Dendritic cell treated with granulocyte-macrophage colony-stimulating factor and Interleukin-4, amounts not matched to agents 40 ng/mL and 50 ng/mL, for 4 days (primary cell): Measurements from ENCODE around the gene UVRAG.

ENCODE experiments used
- H3K27ac Mint-ChIP-seq: one replicate; pipeline ENCODE4 v1.8.0; 2022; ENCODE audit warnings: mild to moderate bottlenecking, mixed read lengths
- H3K27me3 Mint-ChIP-seq: one replicate; pipeline ENCODE4 v1.8.0; 2022; ENCODE audit warnings: mild to moderate bottlenecking, mixed read lengths
- H3K36me3 Mint-ChIP-seq: one replicate; pipeline ENCODE4 v1.8.0; 2022; ENCODE audit warnings: low read depth, mixed read lengths
- H3K4me1 Mint-ChIP-seq: one replicate; pipeline ENCODE4 v1.8.0; 2022; ENCODE audit warnings: low read depth, mixed read lengths
- H3K4me3 Mint-ChIP-seq: one replicate; pipeline ENCODE4 v1.8.0; 2022; ENCODE audit warnings: mild to moderate bottlenecking, moderate library complexity, mixed read lengths
- H3K9me3 Mint-ChIP-seq: one replicate; pipeline ENCODE4 v1.8.0; 2022; ENCODE audit warnings: mixed read lengths
- intact Hi-C: fragments of 100-400 bp; cut with micrococcal nuclease; formaldehyde crosslinking; loops from one replicate; pipeline ENCODE4 v1.15.0; 2022

Gene UVRAG

GRCh38 chr11:75792997-75793800 is 21.8 kb upstream of the UVRAG start:
- no peaks in the 10 kb centered on the region for H3K9me3 Mint-ChIP-seq
- intact Hi-C loops: no loop called here
- H3K4me3 Mint-ChIP-seq: no peak overlapping the region
- no peaks in the 10 kb centered on the region for H3K27me3 Mint-ChIP-seq
- H3K4me1 Mint-ChIP-seq: no peaks in the 10 kb centered on the region
- H3K27ac Mint-ChIP-seq: no peak overlapping the region
- peaks cover 19% of the 10 kb centered on the region for H3K36me3 Mint-ChIP-seq

DNA sequence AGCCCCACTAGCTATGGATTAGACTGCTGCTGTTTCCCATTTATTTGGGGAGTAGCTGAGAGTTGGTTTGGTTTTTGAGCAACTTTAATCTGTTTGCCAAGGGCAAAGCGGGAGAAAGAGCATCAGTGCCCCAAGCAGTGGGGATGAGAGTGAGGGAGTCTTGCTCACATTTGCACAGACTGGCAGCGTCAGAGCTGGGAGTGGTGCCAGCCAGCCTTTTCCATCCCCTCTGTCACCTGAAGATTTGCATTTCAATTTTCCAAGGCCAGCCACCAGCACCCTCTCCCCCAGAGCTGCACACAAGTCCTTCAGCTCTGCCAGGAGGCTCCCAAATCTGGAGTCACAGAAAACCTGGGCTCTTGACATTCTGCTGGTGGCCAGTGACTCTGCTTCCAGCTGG is 21.0 kb upstream of the UVRAG start:
- intact Hi-C loops: no loop called here
- H3K36me3 Mint-ChIP-seq: peaks cover 17% of the 10 kb centered on the region
- no peak overlapping the region for H3K4me3 Mint-ChIP-seq
- no peak overlapping the region for H3K27ac Mint-ChIP-seq
- no peaks in the 10 kb centered on the region for H3K9me3 Mint-ChIP-seq
- no peaks in the 10 kb centered on the region for H3K27me3 Mint-ChIP-seq
- no peaks in the 10 kb centered on the region for H3K4me1 Mint-ChIP-seq

DNA sequence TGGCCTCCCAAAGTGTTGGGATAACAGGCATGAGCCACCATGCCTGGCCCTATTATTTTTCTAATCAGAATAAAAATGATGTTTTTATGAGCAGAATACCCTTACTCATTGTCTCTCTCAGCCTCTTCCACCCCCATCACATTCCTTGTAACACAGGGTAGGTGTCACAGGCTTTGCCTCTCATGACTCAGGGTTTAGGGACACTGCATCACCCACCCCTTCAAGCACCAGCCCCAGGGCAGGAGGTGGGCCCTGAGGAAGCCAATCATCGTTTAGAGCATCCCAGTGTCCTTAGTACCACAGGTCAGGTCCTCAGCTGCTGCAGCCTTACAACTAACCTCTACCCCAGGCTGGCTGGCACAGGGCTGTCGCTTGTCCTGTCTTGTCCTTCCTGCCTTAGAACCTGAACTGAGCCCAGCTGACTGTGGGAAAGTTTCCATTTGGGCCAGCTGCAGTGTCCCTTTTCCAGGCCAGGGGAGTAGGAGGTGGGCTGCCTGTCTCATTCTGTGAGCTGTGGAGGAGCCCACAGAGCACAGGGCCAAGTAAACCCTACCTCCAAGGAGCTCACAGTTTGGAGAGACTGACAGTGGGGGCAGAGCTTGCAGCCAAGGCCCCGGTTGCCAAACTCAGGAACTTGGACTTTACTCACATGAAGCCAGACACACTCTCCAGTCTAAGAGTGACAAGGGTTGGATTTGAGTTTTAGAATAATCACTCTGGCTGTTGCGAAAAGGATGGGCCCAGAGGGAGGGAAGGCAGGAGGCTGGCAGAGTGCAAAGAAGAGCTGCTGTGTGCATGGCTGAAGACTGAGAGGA is 19.5 kb upstream of the UVRAG start:
- peak overlapping the region; percentile 12 for H3K27ac Mint-ChIP-seq

GRCh38 chr11:75796091-75796435 is 18.9 kb upstream of the UVRAG start:
- intact Hi-C loops: no loop called here
- Mint-ChIP-seq H3K27me3 (no peaks in the 10 kb centered on the region), H3K4me1 (peaks cover 14% of the 10 kb centered on the region)

More for the DNA sequence above, 19.5 kb upstream of the UVRAG start:
- peaks cover 8% of the 10 kb centered on the region for H3K4me1 Mint-ChIP-seq
- intact Hi-C loops: no loop called here
- H3K36me3 Mint-ChIP-seq: peaks cover 17% of the 10 kb centered on the region
- H3K27me3 Mint-ChIP-seq: no peaks in the 10 kb centered on the region
- no peaks in the 10 kb centered on the region for H3K9me3 Mint-ChIP-seq
- H3K4me3 Mint-ChIP-seq: no peak overlapping the region

GRCh38 chr11:75797116-75797515 is 17.9 kb upstream of the UVRAG start:
- intact Hi-C loops: no loop called here
- Mint-ChIP-seq H3K4me3 (no peak overlapping the region), H3K27me3 (no peaks in the 10 kb centered on the region), H3K4me1 (peaks cover 25% of the 10 kb centered on the region), H3K36me3 (peaks cover 17% of the 10 kb centered on the region), H3K9me3 (no peaks in the 10 kb centered on the region), H3K27ac (no peak overlapping the region)

More at GRCh38 chr11:75796091-75796435, 18.9 kb upstream of the UVRAG start:
- peaks cover 17% of the 10 kb centered on the region for H3K36me3 Mint-ChIP-seq
- no peak overlapping the region for H3K27ac Mint-ChIP-seq
- H3K4me3 Mint-ChIP-seq: no peak overlapping the region
- H3K9me3 Mint-ChIP-seq: no peaks in the 10 kb centered on the region

DNA sequence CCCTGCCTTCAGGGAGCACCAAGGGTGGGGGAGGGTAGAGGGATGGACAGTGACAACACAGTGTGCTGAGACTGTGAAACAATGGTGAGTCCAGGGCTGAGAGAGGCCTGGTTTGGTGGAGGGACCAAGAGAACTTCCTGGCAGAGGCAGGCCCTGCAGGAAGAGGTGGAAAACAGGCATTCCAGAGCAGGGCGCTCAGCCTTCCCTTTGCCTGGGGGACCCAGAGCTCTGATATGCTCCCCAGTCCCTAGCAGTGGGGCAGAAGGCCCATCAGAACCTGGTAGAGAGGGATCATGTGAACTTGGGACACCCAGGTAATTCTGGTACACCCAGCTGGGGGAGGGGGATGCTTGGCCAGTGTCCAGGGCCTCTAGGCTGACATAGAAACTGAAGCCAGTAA is 17.2 kb upstream of the UVRAG start:
- H3K27ac Mint-ChIP-seq: no peak overlapping the region
- H3K9me3 Mint-ChIP-seq: no peaks in the 10 kb centered on the region
- H3K27me3 Mint-ChIP-seq: no peaks in the 10 kb centered on the region
- peaks cover 31% of the 10 kb centered on the region for H3K4me1 Mint-ChIP-seq
- peaks cover 17% of the 10 kb centered on the region for H3K36me3 Mint-ChIP-seq
- H3K4me3 Mint-ChIP-seq: no peak overlapping the region
- intact Hi-C loops: no loop called here

DNA sequence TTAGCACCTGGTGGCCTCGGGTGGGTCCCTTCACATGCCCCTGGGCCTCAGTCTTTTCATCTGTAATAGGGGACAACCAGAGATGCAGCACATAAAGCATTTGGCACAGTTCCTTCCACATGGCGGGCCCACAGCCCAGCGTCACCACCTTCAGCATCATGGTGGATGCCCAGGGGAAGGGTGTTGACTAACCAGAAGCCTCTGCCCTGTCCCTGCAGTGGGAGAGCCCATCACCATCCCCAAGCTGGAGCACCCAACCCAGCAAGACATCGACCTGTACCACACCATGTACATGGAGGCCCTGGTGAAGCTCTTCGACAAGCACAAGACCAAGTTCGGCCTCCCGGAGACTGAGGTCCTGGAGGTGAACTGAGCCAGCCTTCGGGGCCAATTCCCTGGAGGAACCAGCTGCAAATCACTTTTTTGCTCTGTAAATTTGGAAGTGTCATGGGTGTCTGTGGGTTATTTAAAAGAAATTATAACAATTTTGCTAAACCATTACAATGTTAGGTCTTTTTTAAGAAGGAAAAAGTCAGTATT is 14.8 kb upstream of the UVRAG start:
- intact Hi-C loops: loop anchor here (10.0 kb wide), 1 partner anchor 75 kb away; no protein-coding TSS in a partner anchor

GRCh38 chr11:75800728-75801361 is 14.2 kb upstream of the UVRAG start:
- intact Hi-C loops: loop anchor here (10.0 kb wide), 1 partner anchor 76 kb away; no protein-coding TSS in a partner anchor

More for the DNA sequence above, 14.8 kb upstream of the UVRAG start:
- Mint-ChIP-seq H3K27ac (peak overlapping the region; percentile 86), H3K36me3 (peaks cover 17% of the 10 kb centered on the region), H3K9me3 (no peaks in the 10 kb centered on the region), H3K4me1 (peaks cover 41% of the 10 kb centered on the region), H3K27me3 (no peaks in the 10 kb centered on the region), H3K4me3 (no peak overlapping the region)

GRCh38 chr11:75801362-75802020 is 13.5 kb upstream of the UVRAG start:
- Mint-ChIP-seq H3K27ac (peak overlapping the region; percentile 86), H3K9me3 (no peaks in the 10 kb centered on the region), H3K27me3 (no peaks in the 10 kb centered on the region), H3K36me3 (peaks cover 17% of the 10 kb centered on the region), H3K4me3 (peak overlapping the region; percentile 13), H3K4me1 (peaks cover 41% of the 10 kb centered on the region)
- intact Hi-C loops: loop anchor here (10.0 kb wide), 1 partner anchor 77 kb away; no protein-coding TSS in a partner anchor

More at GRCh38 chr11:75800728-75801361, 14.2 kb upstream of the UVRAG start:
- H3K9me3 Mint-ChIP-seq: no peaks in the 10 kb centered on the region
- peak overlapping the region; percentile 86 for H3K27ac Mint-ChIP-seq
- H3K4me1 Mint-ChIP-seq: peaks cover 41% of the 10 kb centered on the region
- H3K36me3 Mint-ChIP-seq: peaks cover 17% of the 10 kb centered on the region
- no peaks in the 10 kb centered on the region for H3K27me3 Mint-ChIP-seq
- no peak overlapping the region for H3K4me3 Mint-ChIP-seq

- Mint-ChIP-seq H3K4me3 (no peak overlapping the region), H3K4me1 (peaks cover 41% of the 10 kb centered on the region), H3K27ac (peak overlapping the region; percentile 86), H3K27me3 (no peaks in the 10 kb centered on the region), H3K36me3 (peaks cover 14% of the 10 kb centered on the region), H3K9me3 (no peaks in the 10 kb centered on the region)
- intact Hi-C loops: loop anchor here (10.0 kb wide), 1 partner anchor 77 kb away; no protein-coding TSS in a partner anchor
These were observed 12.7 kb upstream of the UVRAG start for GRCh38 chr11:75802021-75802912.

DNA sequence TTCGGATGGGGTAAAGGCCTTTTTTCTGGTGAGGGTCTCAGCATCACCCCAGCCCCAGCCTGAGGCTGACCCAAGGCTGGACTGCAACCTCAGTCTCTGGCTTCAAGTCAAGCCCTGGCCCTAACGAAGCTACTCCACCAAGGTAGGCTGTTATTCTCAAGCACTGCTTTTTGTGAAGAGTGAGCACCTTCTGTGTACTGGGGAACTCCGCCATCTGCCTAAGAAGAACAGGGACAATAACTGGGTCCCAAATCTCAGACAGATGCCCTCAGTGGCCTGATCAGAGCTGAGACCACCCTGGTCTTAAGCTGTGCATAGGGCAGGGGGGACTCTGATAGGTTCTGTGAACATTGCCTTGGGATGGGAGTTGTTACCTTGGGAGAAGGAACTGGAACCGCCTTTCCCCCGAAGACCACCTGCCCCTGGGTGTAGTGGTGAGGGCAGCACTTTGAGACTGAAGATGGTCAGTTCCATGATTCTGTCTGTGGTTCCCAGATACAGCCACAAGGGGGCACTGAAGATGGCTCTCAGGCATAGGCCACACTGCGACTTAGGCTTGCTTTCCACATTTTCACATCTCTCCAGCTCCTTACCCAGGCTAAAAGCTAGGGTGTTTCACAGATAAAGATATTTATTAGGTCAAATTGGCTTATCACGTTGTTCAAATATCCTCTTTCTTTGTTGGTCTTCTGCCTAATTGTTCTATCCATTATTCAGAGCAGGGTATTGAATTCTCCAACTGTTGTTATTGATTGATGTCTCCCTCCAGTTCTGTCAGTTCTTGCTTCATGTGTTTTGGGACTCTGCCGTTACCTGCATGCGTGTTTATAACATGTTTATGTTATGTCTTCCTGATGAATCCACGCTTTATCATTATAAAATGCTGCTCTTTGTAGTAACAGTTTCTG is 11.8 kb upstream of the UVRAG start:
- H3K27ac Mint-ChIP-seq: peak overlapping the region; percentile 86
- H3K36me3 Mint-ChIP-seq: peaks cover 5% of the 10 kb centered on the region
- H3K27me3 Mint-ChIP-seq: no peaks in the 10 kb centered on the region
- no peaks in the 10 kb centered on the region for H3K9me3 Mint-ChIP-seq
- H3K4me1 Mint-ChIP-seq: peaks cover 41% of the 10 kb centered on the region
- no peak overlapping the region for H3K4me3 Mint-ChIP-seq
- intact Hi-C loops: loop anchor here (1.0 to 10.0 kb wide), 2 partner anchors 64 to 78 kb away; no protein-coding TSS in a partner anchor

GRCh38 chr11:75809111-75809510 is 5.9 kb upstream of the UVRAG start:
- Mint-ChIP-seq H3K9me3 (no peaks in the 10 kb centered on the region), H3K36me3 (no peaks in the 10 kb centered on the region), H3K4me1 (peaks cover 45% of the 10 kb centered on the region), H3K27me3 (no peaks in the 10 kb centered on the region), H3K4me3 (no peak overlapping the region), H3K27ac (peak overlapping the region; percentile 90)
- intact Hi-C loops: loop anchor here (10.0 kb wide), 1 partner anchor 84 kb away; no protein-coding TSS in a partner anchor
